NCI-H2227 treated with DMSO at 0.1 percent for 48 hours (cell line): ENCODE results near the gene ARSG.
"Not testable (repeated sequence)": the region's sequence is repeated elsewhere in the genome, so short reads cannot be mapped to it uniquely, and the experiment has no call there.

Experiments used
- DNase-seq: peaks from one replicate; lab custom pipeline; 2025; lab: John Stamatoyannopoulos, UW

Gene ARSG

DNA sequence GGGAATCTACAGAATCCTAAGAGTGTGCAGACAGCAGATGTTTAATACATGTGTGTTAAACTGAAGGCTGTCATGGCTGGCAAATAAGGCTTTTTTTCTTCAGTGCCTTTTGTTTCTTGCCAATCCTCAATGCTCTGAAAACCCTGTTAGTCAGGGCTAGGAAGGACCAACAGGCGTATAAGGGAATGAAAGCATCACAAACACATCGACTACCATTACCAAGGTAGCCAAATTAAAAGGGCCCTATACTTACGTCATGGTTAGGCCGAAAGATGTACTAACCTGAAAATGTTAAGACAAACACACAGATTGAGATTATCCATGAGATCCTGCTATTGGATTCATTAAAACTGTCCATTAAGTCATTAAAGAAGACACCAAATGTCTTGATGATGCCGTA is 13.5 kb upstream of the ARSG start:
- DNase-seq: no peak

DNA sequence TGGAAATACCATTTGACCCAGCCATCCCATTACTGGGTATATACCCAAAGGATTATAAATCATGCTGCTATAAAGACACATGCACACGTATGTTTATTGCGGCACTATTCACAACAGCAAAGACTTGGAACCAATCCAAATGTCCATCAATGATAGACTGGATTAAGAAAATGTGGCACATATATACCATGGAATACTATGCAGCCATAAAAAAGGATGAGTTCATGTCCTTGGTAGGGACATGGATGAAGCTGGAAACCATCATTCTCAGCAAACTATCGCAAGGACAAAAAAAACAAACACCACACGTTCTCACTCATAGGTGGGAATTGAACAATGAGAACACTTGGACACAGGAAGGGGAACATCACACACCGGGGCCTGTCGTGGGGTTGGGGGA is 9.3 kb upstream of the ARSG start:
- not testable (repeated sequence) for DNase-seq

DNA sequence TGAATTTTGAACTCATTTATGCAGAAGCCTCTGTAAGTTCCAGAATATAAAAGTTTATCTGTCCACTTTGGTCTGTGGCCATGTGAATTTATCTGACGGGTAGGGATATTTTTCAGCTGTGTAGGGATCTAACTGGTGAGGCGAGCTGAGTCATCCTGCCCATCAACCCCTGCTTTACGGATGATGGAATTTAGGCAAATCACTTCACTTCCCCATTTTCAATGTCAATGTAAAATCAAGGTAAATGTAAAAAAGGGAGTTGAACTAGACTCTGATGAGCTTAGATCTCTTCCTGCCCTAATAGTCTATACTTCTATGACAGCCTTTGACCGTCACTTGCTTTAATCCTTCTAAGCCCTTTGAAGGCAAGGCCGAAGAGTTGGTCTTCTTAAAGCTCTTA is 2.9 kb upstream of the ARSG start:
- no peak for DNase-seq

DNA sequence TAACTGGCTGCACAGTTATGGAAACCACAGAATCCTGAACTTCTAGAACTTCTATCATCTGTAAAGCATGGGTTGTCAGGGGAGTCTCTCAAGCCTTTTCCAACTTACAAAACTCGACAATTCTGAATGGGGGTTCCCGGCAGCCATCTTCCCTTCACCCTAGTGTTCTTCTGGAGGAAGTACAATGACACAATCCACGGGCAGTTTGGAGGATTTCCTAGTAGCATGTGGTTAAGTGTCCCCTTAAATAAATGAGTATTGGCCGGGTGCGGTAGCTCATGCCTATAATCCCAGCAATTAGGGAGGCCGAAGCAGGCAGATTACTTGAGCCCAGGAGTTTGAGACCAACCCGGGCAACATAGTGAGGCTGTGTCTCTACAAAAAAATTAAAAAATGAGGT is 2.5 kb upstream of the ARSG start:
- DNase-seq: no peak

DNA sequence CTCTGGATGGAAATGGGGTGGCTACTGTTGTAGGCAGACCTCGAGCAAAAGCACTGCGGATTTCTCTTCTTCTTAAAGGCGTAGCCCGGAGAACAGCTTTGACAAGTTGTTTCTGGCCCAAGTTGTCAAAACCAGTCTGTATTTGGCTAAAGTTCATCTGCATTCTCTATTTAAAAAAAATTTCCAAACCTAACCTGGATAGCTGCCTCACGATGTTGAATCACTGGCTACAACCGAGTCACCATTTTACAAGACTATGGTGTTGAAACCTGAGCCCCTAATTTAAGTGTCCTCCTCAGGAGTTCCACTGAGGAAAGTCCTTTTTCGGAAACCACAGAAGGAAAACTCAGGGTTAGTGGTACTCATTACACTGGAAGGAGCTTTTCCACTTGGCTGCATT is 1.8 kb upstream of the ARSG start:
- no peak for DNase-seq

DNA sequence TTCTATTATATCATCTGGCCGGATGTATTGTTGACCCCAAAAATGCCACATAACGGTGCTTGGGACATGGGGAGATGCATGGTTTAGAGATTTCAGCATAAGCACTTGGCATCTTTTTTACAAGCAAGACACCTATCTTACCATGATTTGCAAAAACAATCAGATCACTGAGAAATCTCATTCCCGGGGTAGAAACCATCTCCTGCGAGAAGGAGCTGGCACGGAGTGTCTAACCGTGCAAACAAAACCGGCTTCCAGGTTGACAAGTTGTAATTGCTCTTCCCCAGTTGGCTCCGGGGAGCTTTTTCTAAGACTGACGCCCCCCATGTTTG is 1.4 kb upstream of the ARSG start:
- DNase-seq: no peak

DNA sequence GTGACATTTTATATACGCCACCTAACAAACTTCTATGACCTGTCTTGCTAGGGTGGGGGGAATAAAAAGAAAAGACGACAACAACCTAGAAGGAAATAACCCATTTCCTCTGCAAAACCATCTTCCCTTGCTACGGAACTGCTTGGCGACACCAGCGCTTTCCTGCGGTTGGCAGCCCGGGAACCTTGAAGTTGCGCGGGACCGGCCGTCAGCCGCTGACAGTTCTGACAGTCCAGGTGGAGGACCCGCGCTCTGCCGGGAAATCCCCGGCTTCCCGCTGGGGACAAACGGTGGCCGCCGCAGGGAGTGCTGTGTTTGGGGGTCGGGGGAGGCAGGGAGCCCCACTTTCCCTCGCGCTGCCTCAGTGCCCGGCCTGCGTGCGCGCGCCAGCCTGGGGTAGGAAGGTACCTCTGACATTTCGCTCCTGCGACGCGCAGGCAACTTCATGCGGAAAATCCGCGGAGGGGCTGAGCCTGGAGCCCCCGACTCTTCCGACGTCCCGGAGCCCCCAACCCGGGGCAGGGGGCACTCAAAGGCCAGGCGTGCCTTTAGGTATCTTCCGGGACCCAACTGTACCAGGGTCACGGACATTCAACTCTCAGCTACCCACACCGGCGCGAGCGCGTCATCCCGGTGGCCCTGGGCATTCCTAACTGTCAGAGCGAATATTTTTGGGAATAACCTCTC is 884 bp upstream of the ARSG start:
- no peak for DNase-seq

DNA sequence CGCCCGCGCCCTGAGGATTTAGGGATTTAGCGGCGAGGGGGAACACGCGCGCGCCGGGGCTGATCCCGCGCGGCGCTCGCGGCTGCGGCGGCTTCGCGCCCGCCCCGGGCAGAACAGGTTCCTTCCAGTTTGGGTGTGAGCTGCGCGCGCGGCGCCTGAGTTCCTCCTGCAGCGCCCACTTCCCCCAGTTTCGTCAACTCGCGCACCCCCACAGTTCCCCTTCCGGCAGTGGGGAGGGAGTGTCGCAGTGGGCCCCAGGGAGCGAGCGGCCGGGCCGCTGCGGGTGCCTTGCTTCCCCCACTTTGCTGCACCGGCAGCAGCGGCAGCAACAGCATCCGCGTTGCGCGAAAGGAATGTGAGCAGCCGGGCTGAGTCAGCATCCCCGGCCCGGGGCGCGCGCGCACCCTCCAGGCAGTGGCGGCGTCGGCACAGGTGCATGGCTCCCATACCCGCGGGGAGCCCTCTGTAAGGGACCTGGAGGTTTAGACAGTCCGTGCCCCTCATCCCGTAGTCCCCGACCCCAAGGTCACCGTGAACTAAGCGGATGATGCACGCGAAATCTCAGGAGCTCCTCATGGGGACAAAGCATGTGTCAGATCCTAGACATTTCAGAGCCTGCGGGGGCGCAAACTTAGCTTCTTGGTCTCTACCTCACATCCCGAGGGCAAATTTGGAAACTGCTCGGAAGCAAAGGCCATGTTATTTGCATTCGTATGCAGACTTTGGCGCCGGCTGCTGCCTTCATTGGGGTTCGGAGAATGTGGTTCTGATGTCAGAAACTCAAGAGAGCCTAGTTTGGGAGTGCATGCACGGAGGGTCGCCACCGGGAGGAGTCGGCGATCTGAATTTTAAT is 767 bp downstream of the ARSG start:
- peak; percentile 43 for DNase-seq

DNA sequence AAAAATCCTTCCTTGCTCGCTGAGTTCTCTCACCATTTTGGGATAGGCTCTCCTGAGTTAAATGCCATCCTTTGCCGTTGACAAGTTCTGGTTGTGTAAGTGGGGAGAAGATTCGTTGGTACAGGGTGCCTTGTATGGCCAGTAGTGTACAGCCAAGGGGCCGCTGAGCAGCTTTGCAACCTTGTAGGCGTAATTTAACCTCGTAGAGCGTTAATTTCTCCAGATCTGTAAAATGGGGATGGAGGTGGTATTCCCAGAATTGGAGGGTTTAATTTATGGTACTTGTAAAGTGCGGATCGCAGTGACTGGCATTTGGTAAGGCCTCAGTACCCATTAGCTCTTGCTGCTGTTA is 1.4 kb downstream of the ARSG start:
- no peak for DNase-seq

DNA sequence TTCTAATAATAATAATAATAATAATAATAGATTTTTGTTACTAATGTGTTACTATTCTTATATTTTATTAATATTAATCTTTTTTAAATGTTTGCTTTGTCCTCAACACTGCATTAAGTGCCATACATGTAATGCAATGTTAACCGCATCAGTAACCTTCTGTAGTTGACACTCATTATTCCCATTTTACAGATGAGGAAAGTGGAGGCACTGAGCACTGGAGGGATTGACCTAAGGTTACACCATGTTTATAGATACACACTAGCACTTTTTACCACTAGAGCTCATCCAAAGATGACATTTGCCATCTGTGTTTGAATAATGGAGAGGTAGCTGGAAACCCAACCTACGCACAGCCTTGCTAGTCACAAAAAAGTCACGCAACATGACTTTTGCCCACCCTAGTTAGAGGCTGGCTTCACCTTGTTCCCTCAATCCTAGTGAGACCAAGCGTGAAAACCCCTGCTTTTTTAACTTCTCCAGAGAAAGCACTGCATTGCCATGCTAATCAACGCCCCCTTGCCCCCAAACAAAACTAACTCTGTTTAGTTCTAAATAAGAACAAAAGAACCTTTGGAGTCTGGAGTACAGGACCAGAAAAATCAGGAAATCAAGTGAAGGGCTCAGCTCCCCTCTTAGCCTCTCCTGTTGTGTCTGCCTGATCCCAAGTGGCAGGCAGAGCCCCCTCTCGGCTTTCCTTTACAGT is 2.3 kb downstream of the ARSG start:
- no peak for DNase-seq

DNA sequence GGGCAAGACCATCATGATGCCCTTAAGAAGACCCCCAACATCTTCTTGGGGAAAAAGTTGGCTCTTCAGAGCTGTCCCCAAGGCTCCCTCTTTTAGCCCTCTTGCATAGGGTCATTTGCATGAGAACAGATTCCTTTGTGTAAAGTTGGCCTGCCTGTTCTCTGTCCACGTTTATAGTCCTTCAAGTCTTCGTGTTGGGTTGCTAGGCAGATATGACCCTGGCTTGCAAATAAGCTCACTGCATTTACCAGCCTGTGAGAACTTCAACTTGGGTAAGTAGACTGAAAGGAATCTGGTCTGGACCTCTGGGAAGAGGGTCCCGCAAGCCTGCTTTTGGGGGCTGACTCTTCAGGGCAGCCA is 2.9 kb downstream of the ARSG start:
- DNase-seq: no peak

DNA sequence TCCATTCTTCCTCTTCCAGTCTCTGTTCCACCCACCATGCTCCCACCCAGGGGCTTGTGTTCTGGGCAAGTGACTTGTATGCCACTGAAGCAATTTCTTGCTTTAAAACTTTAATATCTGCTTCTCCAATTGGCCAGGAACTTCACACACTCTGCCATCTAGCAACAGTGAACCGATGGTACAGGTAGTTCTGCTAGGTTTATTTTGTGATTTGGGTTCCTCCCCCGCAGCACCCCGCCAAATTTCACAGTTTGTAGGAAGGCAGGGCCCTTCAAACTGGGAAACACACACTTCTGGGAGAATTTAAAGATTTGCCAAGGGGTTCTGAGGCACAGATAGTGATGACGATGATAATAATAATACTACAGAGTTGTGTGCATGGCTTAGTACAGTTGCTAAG is 3.3 kb downstream of the ARSG start:
- DNase-seq: no peak

DNA sequence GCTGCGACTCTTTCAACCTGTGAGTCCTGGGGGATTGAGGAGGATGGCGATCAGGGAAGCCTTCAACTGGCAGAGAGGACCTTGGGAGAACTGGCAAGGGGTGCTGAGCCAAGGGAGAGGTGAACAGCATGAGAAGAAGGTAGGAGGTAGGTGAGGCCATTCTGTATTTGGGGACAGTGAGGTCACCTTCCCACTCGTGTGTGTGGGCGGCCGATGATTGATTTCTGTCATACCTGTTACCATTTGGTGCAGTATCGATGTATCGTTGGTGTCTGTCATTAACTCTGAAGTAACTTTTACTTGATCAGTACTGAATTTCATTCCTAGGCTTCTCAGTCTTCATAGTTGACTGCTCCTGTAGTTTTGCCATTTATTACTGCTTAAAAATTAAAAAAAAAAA is 3.8 kb downstream of the ARSG start:
- DNase-seq: no peak

DNA sequence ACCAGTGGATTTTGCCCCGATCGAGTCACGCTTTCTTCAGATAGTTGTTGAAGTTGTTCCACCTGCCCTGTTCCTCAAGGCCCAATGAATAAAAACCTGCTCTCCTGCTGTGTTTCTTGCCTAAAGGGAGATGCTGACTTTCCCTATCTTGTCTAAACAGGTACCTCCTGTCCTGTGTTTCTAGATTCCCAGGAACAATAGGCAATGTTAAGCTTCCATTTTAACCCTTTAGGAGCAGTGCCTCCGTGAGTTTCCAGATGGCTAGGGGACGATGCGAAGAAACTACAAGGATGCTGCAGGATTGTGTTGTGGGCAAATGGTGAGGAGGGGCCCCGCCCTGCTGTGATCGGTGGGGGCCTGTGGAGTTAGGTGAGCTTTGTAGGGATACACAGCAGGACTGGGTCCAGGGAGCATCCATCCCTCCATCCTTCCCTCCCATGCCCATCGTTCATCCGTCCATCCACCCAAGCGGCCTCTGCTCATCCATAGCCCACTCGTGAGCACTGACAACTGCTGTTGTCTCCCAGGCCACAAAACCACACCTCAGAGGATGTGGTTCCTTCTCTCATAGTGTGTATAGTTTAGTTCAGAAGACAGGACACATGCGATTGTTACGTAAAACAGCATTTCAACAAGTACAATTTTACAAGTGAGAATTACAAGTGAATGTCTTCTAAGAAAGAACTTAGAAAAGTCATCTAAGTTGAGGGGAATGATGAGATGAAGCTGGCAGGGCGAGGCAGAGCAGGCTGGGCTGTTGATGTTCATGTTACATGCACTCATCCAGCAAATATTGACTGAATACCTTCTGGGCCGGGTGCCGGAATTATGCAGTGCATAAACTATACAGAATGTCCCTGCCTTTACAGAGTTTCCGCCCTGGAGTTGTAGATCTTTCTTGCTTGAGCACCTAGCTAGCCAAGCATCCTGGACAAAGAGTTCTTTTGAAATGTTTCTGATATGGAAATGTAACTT is 5.2 kb downstream of the ARSG start:
- DNase-seq: no peak

DNA sequence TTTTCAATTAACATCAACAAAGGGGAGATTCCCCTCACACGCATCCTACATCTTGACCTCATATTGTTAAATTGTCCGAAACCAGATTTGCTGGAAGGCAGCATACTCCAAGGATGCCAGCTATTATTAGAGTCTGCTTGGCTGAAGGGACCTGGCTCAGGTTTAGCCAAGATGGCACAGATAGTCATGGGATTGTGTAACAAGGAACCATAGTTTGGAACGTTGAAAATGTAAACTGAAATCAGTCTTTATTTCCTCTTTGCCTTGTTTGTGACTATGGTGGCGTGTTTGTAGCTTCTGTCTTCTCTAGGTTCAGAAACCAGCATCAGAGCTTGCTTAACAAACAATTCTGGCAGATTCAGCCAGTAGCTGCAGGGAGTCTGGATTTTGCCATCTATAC is 5.9 kb downstream of the ARSG start:
- DNase-seq: no peak

DNA sequence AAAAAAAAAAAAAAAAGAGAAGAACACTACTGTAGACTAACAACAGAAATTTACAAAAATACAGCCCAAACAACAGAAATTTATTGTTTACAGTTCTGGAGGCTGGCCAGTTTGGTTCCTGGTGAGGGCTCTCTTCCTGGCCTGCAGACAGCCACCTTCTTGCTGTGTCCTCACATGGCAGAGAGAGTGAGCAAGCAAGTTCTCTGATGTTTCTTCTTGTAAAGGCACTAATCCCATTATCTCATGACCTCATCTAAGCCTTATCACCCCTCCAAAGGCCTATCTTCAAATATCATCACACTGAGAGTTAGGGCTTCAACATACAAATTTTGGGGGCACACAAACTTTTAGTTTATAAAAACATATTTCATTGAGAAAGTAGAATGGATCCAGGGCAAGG is 7.3 kb downstream of the ARSG start:
- DNase-seq: no peak

DNA sequence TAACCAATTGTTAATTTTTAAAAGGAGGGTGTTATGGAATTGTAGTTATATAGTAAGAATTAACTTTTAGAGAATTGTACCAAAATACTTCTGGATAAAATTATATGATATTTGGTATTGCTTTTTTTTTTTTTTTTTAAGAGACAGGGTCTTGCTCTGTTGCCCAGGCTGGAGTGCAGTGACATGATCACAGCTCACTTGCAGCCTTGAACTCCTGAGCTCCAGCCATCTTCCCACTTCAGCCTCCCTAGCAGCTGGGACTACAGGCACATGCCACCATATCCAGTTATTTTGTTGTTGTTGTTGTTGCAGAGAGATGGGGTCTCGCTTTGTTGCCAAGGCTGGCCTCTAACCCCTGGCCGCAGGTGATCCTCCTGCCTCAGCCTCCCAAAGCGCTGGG is 8.5 kb downstream of the ARSG start:
- no peak for DNase-seq

DNA sequence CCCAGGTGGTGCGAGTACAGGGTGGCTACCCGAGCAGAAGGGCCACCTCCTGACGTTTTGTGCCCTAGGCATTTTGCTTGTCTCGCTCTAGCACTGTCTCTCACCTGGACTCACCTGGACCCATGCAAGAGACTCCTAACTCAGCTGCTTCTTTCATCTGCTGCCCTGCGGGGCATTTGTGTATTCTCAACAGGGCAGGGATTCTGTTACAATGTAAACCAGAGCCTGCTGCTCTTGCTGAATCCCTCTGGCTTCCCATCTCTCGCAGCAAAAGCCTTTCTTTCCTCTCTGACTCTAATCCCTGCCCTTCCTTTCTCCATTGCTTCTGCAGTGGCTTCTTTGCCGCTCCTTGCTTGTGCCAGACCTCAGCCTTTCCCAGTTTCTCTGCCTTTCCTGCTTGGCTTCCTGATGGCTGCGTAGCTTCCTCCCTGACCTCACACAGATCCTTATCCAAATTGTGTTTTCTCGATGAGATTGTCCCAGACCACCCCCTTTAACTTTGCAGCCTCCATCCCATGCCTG is 10.2 kb downstream of the ARSG start:
- DNase-seq: no peak

DNA sequence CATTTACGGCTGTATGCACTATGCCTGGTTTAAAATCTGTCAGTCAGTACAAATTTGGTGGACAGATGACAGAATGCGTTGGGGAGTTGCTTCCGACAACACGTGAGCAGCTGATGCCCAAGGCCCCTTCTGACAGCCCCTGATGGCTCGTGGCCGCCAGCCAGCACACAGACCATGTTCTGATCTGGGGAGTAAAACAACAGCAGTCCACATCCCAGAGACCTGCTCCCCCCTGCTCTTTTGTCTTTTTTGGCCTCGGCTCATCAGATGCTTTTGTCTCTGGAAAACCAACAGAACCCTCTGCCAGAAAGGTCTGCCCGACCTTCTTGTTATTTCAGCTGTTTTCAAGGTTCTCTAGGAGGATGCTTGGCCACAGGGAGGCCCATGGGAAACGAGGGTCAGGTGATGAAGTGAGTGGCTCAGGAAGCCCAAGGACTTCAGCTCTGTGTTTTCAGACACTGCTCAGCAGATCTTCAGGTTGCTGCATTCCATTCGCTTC is 10.8 kb downstream of the ARSG start:
- DNase-seq: no peak

DNA sequence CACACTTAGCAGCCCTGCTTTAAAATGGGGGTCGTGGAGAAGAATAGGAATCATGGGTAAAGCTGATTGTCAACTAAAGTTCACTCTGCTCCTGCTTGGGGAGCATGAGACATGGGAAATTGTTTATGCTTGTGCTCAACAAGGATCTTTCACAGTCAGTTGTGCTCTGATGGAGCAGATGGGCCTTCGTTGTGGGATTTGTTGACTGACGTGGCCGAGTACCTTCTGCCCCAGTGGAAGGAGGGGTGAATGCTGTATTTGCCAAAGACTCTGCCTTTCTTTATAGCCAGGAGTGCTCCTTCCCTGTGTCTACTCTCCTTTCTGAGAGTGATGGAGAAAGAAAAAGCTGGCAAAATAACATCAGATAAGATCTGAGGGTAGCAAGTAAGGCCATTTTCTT is 11.4 kb downstream of the ARSG start:
- no peak for DNase-seq

DNA sequence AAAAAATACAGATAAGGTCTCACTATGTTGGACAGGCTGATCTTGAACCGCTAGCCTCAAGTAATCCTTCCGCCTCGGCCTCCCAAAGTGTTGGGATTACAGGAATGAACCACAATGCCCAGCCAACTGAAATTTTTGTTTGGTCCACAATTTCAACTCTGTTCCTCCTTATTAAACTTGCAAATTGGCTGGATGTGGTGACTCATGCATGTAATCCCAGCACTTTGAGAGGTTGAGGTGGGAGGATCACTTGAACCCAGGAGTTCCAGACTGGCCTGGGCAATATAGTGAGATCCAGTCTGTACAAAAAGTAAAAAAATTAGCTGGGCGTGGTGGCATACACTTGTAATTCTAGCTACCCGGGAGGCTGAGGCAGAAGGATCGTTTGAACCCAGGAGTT is 13.4 kb downstream of the ARSG start:
- no peak for DNase-seq

DNA sequence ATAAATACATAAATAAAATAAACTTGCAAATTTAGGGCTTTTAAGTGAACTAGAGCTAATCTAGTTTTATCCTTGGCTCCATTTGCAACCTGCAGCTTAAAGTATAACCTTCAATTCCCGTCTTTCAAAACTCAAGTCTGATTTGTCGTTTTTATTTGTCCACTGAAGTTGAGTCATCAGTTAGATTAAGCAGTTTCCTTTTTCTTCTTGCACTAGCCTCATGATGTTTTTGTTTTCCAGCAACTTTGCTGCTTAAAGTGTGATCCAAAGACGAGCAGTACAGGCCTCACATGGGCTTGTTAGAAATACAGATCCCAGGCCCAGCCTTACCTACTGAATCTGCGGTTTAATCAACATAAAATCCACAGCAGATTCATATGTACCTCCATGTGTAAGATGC is 13.8 kb downstream of the ARSG start:
- no peak for DNase-seq
